Measurements from ENCODE around the gene TOM1. TPM values are rescaled to one million over a fixed set of nuclear protein-coding genes. Genes with fewer than 3 reads are reported as not detected.

The TOM1 gene
- total and polyA plus RNA-seq, 2 experiments from 2014 or later, result 108 to 114 TPM

DNA sequence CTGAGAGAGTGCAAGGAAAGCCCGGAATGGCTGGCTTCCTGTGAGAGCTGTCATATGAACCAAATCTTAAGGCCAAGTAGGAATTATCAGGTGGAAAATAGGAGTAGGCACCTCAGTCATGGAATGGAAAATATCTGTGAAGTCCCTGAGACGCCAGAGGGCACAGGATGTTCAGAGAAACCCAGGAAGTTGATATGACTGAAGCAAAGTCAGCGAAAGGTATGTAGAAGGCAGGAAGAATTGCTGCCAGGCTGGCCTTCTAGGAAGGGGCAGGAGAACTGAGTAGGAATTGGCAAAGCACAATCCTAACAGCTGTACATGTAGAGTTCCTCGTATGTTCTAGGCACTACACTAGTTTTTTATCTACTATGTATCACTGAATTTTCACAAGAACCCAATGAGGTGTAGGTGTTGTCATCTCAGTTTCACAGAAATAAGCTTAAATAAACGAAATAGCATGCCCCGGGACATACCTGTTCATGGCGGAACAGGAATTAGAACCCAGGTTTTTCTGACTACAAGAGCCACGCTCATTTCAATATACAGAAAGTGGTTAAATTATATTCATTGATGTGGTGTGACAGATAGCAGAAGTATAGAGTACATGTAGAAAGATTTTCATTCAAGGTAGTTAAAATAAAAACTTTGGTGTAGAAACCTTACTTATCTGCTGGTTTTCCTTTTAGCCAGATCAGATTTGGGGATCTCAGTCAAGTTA, 25.4 kb upstream of the TOM1 start:
- Histone ChIP-seq H2AFZ (no peak overlapping the region), H4K20me1 (ENCODE audit: insufficient read depth, poor library complexity, severe bottlenecking) (no peaks in the 10 kb centered on the region), H3K4me2 (no peak overlapping the region), H3K4me1 (ENCODE audit: insufficient read depth) (no peaks in the 10 kb centered on the region), H3K4me3 (no peak overlapping the region), H3K9me3 (ENCODE audit: low read depth) (no peaks in the 10 kb centered on the region), H3K27me3 (no peaks in the 10 kb centered on the region), H3K36me3 (replicated peaks; ENCODE audit: insufficient read depth, low read depth) (no peaks in the 10 kb centered on the region), H3K27ac (no peak overlapping the region), H3K9me2 (replicated peaks; ENCODE audit: insufficient read depth) (no peaks in the 10 kb centered on the region), H3K79me2 (peaks cover 10% of the 10 kb centered on the region)
- 96% methylated on average over 8 of the region's 8 CpGs for WGBS (ENCODE audit: low lambda C conversion rate, missing lambda C conversion rate)
- DNase-seq (ENCODE audit: low spot score), result no peak
- TF ChIP-seq EZH2 (IDR thresholded peaks at IDR 0.05; ENCODE audit: borderline replicate concordance) (no peak), EZH2phosphoT487 (IDR thresholded peaks at IDR 0.05; ENCODE audit: low read depth, severe bottlenecking, unreplicated experiment) (no peak)
- TF ChIP-seq, protein P1, sequence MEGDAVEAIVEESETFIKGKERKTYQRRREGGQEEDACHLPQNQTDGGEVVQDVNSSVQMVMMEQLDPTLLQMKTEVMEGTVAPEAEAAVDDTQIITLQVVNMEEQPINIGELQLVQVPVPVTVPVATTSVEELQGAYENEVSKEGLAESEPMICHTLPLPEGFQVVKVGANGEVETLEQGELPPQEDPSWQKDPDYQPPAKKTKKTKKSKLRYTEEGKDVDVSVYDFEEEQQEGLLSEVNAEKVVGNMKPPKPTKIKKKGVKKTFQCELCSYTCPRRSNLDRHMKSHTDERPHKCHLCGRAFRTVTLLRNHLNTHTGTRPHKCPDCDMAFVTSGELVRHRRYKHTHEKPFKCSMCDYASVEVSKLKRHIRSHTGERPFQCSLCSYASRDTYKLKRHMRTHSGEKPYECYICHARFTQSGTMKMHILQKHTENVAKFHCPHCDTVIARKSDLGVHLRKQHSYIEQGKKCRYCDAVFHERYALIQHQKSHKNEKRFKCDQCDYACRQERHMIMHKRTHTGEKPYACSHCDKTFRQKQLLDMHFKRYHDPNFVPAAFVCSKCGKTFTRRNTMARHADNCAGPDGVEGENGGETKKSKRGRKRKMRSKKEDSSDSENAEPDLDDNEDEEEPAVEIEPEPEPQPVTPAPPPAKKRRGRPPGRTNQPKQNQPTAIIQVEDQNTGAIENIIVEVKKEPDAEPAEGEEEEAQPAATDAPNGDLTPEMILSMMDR (IDR thresholded peaks at IDR 0.05; ENCODE audit: poor library complexity), result no peak

DNA sequence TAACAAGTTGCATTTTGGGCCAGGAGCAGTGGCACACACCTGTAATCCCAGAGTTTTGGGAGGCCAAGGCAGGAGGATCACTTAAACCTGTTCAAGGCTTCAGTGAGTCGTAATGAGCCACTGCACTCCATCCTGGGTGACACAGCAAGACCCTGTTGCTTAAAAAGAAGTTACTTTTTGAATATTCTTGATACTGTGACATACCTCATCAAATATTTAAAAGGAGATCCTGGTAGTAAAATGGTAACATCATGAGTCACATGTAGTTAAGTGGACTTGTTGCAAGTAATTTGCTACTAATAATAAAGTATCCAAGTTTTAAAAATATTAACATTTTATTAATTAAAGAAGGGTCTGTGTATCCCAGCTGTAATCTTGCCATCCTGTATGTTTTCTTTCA, 24.1 kb upstream of the TOM1 start:
- peaks cover 8% of the 10 kb centered on the region for H3K79me2 ChIP-seq
- no peak overlapping the region for H3K4me2 ChIP-seq
- no peaks in the 10 kb centered on the region for H3K9me2 ChIP-seq (replicated peaks; ENCODE audit: insufficient read depth)
- H3K4me1 ChIP-seq (ENCODE audit: insufficient read depth), result no peaks in the 10 kb centered on the region
- 90% methylated on average over 1 of the region's 1 CpG for WGBS (ENCODE audit: low lambda C conversion rate, missing lambda C conversion rate)
- peaks cover 3% of the 10 kb centered on the region for H3K36me3 ChIP-seq (replicated peaks; ENCODE audit: insufficient read depth, low read depth)
- DNase-seq (ENCODE audit: low spot score), result no peak
- no peaks in the 10 kb centered on the region for H3K27me3 ChIP-seq
- H3K9me3 ChIP-seq (ENCODE audit: low read depth), result no peaks in the 10 kb centered on the region
- H3K4me3 ChIP-seq, result no peak overlapping the region
- TF ChIP-seq, protein P1 (IDR thresholded peaks at IDR 0.05; ENCODE audit: poor library complexity), result no peak
- no peak for TF ChIP-seq EZH2 (IDR thresholded peaks at IDR 0.05; ENCODE audit: borderline replicate concordance)
- no peak for TF ChIP-seq EZH2phosphoT487 (IDR thresholded peaks at IDR 0.05; ENCODE audit: low read depth, severe bottlenecking, unreplicated experiment)
- no peak overlapping the region for H3K27ac ChIP-seq
- H4K20me1 ChIP-seq (ENCODE audit: insufficient read depth, poor library complexity, severe bottlenecking), result no peaks in the 10 kb centered on the region
- H2AFZ ChIP-seq, result no peak overlapping the region

GRCh38 chr22:35276019-35276418, 23.7 kb upstream of the TOM1 start:
- TF ChIP-seq EZH2 (IDR thresholded peaks at IDR 0.05; ENCODE audit: borderline replicate concordance) (no peak), EZH2phosphoT487 (IDR thresholded peaks at IDR 0.05; ENCODE audit: low read depth, severe bottlenecking, unreplicated experiment) (no peak)
- TF ChIP-seq, protein P1 (IDR thresholded peaks at IDR 0.05; ENCODE audit: poor library complexity), result no peak
- H3K4me3 ChIP-seq, result no peak overlapping the region
- H2AFZ ChIP-seq, result no peak overlapping the region
- H3K9me2 ChIP-seq (replicated peaks; ENCODE audit: insufficient read depth), result no peaks in the 10 kb centered on the region
- H3K4me1 ChIP-seq (ENCODE audit: insufficient read depth), result no peaks in the 10 kb centered on the region
- DNase-seq (ENCODE audit: low spot score), result no peak
- H3K27me3 ChIP-seq, result no peaks in the 10 kb centered on the region
- no peak overlapping the region for H3K4me2 ChIP-seq
- no peak overlapping the region for H3K27ac ChIP-seq
- no peaks in the 10 kb centered on the region for H4K20me1 ChIP-seq (ENCODE audit: insufficient read depth, poor library complexity, severe bottlenecking)
- no peaks in the 10 kb centered on the region for H3K9me3 ChIP-seq (ENCODE audit: low read depth)
- H3K79me2 ChIP-seq, result peaks cover 9% of the 10 kb centered on the region
- WGBS (ENCODE audit: low lambda C conversion rate, missing lambda C conversion rate), result 87% methylated on average over 4 of the region's 4 CpGs
- H3K36me3 ChIP-seq (replicated peaks; ENCODE audit: insufficient read depth, low read depth), result peaks cover 3% of the 10 kb centered on the region
